NCI-H2081 treated with DMSO at 0.1 percent for 48 hours (cell line): ENCODE results near the gene DCDC2C.

Experiments
- DNase-seq: peaks from one replicate; lab custom pipeline; 2025; lab: John Stamatoyannopoulos, UW

DCDC2C gene

DNA sequence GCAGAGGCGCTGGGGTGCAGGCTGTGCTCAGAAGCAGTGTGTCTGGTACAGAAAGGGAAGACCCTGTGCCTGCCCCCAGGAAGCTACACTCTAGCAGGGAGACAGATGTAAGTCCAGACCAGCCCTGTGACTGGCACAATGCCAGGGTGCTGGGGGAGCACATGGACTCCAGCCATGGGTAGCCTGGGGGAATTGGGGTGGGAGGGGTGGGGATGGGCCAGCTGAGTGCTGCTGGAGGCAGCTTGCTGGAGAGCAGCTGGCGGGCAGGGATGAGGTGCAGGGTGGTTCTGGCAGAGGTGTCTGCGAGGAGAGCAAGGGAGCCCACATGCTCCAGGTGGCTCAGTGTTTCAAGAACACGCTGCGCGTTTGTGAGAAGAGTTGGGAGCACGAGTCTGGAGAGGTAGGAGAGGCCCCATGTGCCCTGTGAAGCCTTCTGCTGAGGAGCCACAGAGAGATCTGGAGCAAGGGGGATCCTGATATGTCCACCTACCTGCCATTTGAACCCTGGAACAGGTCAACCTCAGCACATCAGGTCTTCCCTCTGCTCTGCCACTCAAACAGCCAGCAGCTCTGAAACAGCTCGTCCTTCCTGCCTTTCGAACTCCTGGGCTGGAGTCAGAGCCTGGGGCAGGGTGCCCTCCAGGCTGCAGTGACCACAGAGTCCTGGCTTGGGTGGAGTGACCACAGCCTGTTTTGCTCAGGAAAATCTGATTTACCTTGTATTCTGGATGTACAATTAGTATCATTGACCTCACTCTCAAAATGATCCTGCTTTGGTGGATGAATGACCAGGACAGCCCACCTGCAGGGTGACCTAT is 30.3 kb upstream of the DCDC2C start:
- DNase-seq = no peak

DNA sequence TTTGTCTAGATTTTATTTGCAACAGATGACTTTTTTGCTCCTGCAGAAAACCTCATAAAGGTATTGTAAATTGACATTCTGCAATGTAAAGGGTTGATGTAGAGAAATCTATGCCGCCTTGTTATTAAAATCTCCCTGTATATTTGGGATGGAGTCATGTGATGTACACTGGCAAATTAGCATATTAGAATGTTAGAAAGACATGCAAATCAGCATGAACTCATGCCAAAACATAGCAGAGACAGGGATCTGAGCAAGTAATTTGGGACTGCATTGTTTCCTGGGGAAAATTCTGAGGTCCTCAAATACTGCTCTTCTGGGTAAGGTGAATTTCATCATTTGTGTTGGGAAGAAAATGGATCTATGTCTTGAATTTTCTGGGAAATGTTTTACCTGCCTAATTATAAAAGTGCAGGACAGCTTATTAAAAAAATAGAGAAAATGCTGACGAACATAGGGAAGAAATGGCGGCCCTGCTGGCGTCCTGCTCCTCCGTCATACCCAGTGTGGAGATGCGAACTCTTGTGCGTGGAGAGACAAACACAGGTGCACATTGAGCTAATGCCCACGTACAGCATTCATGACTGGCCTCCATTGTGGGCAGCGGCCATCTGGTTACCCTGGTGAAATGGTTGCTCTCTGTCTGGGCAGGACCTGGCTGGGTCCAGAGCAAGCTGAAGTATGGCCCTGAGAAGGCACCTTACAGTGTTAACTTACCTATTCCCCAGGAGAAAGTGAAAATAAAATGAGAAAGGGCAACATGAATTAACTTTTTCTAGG is 29.1 kb upstream of the DCDC2C start:
- DNase-seq = no peak

DNA sequence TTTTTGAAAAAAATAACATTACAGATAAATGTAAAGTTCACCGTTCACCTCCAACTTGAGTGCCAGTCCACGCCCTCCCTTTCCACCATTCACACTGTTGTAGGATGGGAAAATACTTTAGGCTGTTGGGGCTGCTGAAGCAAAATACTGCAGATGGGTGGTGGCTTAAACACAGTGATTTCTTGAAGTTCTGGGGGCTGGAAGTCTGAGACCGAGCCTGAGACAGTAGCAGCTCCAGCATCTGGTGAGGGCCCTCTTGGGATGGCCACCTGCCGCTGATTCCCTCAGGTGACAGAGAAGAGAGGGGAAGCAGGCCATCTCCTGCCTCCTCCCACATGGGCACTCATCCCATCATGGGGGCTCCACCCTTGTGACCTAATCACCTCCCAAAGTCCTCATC is 27.7 kb upstream of the DCDC2C start:
- DNase-seq = no peak

DNA sequence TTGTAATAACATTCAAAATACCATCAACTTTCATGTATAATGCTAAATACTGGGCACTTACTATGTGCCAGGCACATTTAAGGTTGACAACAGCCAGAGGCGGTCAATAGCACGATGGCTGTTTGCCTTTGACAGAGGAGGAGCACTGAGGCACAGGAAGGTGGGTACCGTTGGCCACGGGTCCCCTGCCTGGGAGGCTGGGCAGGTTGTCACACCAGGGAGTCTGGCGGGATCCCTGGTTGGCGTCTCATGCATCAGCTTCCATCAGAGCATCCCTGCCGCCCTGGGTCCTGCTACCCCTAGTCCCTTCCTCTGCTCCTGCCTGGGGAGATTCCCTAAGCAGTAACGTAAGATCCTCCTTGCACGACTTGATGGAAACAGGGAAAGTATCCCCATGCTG is 25.9 kb upstream of the DCDC2C start:
- no peak for DNase-seq

DNA sequence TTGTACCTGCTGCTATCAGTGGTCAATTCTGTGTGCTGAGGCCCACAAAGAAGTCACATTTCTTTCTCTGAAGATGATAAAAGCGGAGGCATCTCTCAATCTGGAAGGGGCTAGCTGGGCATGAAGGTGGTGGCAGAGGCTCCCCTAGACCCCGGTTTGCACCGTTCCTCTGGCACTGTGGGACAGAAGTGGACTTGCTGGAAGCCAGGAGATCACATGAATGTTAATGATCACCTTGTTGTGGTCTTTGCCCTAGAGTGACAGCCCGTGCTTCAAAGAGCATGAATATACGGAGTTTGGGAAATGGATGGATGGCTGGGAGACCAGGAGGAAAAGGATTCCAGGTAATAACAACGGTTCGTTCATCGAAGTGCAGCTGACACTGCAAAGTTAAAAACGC is 25.2 kb upstream of the DCDC2C start:
- no peak for DNase-seq

DNA sequence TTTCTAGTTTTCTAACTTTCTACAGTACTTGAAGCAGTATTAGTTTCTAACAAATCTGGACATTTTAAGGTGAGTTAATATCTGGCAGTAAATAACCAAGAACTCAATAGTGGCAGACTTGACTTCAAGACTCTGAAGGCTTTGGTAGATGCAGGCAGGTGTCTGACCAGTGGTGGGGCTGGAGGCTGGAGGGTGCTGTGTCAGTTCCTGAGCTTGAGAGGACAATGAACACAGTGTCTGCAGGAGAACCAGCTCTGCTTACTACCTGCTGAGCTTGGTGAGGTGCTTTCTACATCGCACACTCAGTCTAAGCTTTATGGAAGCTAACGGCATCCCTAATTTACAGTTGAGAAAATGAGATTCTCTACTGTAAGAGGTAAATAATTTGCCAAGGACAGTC is 24.2 kb upstream of the DCDC2C start:
- DNase-seq = no peak

DNA sequence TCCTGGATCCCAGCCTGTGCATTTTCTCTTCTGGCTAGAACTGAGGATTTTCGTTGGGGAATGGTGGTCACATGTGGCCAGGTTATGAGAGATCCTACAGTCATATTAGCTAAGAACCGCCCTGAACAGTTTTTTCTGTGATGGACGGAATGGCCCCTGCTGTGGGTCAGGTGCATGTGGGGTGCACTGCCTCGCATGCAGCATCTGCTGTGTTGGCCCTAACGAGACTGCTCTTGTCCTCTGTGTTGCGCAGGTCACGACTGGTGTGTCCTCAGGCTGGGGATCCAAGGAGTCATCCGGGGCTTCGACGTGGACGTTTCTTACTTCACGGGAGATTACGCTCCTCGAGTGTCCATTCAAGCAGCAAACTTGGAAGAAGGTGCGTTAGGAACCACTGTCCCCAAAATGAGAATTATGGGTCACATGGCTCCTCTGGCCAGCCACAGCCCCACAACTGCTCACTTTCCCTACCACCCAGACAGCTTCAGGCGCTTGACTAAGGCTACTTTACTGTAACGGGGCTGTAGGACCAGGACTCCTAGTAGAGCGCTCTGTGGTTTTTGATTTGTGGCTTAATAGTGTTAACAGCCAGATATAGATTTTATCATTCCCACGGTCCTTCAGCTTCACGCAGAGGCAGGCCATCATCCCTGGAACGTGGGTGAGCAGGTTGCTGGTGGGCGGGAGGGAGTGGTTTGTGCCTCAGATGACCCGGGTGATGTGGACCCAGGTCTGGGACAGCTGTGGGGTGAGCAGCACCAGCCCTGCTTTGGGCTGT is 23.6 kb upstream of the DCDC2C start:
- no peak for DNase-seq

DNA sequence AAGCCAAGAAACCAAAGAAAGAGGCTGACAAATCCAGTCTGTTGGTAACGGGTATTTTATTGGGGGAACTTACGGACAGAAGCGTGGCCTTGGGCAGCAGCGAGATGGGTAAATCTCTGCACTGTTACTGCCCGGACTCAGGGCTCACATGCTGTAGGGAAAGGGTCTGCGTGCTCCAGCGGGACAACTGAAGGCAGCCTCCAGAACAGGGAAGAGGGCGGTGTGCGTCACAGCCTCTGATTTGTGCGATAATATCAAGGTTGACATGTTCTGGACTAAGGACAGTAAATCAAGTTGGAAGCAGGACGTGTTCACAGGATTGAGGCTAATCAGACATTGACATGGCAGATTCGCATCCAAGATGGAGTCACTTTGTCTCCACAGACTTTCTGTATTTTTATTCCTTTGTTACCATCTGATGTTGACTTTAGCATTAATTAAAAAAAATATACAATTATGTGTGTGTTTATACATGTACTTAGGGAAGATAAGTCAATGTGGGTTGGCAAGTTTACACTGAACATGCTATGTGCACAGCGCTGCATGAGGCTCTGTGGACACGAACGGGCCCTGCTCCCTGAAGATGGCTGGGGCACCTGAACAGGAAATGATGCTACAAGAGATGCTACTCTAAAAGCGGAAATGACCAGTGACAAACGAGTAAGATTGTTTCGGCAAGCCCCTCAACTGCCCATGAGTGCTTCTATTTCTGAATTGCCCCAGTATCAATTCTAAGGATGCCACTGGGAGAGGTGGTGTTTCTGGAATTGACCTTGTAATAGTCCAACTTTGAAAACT is 22.6 kb upstream of the DCDC2C start:
- DNase-seq = no peak

DNA sequence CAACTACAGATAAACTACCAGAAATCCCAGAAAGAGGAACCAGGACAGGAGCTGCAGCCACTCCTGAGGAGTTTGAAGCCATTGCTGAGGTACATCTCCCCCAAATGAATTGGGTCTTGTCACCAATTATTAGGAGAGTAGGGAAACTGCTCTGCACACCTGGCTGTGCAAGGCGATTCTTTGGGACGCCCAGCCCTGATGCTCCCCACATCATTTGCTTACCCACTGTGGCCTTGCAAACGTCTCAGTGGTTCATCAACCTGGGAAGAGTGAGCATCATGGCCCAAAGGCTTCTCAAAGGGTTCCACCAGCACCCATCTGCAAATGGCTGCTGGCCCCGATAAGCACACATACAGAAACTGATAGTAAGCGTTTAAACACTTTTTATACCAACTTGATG is 21.8 kb upstream of the DCDC2C start:
- DNase-seq = no peak

DNA sequence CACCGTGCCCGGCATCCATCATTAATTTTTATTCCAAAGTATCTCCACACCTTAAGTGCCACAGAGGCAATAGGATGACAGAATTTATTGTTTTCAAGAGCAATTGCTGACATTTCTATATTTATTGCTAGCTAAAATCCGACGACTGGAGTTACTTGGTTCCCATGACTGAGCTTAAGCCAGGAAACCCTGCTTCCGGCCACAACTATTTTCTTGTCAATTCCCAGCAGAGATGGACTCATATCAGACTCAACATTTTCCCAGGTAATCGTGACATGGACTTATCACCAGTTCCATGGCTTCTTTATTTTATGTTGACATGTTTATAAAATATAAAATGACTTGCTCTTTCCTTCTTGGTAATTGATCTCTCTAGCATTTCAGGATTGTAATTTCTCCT is 20.6 kb upstream of the DCDC2C start:
- no peak for DNase-seq

DNA sequence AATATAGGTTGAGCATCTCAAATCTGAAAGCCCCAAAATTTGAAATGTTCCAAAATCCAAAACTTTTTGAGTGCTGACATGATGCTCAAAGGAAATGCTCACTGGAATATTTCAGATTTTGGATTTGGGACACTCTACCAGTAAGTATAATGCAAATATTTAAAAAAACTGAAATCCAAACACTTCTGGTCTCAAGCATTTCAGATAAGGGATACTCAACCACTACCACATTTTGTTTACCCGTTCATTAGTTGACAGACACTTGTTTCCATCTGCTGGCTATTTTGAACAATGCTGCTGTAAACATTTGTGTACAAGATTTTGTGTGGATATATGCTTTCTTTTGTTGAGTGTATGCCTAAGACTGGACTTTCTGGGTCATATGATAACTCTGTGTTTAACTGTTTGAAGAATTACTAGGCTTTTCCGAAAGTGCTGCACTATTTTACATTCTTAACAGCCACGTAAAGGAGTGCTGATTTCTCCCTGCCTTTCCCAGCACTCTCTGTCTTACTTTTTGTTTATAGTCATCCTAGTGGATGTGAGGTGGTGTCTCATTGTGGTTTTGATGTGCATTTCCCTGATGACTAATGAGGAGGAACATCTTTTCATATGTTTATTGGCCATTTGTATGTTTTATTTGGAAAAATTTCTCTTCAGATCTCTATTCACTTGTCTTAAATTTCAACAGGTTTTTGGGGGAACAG is 19.5 kb upstream of the DCDC2C start:
- no peak for DNase-seq

DNA sequence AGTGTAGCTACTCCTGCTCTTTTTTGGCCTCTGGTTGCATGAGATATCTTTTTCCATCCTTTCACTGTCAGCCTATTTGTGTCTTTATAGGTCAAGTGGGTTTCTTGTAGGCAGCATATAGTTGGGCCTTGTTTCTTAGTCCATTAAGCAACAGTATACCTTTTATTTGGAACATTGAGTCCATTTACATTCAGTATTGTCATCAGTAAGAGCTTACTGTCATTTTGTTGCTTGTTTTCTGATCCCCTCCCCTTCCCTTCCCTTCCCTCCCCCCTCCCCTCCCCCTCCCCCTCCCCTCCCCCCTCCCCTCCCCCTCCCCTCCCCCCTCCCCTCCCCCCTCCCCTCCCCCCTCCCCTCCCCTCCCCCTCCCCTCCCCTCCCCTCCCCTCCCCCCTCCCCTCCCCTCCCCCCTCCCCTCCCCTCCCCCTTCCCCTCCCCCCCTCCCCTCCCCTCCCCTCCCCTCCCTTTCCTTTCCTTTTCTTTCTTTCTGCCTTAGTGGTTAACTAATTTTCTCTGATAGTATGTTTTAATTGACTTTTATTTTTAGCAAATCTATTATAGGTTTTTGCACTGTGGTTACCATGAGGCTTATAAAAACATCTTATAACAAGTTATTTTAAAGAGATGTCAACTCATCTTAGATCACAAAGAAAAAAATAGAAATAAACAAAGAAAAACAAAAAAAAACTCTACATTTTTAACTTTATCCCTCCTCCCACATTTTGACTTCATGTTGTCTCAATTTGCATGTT is 13.2 kb upstream of the DCDC2C start:
- no peak for DNase-seq

DNA sequence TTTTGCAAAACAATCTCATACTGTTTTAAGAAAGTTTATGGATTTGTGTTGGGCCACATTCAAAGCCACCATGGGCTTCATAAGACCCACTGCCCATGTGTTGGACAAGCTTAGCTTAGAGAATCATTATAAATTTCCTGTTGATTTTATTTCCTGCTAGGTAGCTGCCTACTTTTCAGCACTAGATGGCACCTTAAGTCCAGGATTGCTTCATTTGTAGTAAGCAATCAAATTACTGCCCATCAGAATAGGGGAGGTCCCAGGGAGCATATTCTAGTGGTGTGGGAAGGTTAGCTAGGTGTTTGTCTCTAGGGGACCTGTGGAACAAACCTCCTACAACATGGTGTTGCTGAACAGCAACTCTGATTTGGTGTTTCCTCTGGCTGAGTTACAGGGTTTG is 11.0 kb upstream of the DCDC2C start:
- peak; percentile 59 for DNase-seq

DNA sequence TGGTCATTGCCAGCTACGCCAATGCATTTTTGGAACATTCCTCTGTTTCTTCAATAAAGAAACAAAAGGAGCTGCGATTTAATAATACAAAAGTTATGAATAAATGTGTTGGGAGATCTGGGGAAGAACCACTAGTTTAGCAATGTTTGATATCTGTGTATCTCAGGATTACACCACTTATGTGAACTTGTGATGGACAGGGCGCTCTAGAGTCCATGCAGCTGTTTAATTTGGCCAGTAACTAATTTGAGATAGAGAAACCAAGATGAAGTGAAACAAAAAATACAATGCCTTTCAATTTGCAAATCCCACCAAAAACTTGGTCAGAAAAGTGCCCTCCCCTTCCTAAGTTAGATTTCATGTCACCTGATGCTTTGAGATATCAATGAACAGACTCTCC is 6.8 kb upstream of the DCDC2C start:
- no peak for DNase-seq

DNA sequence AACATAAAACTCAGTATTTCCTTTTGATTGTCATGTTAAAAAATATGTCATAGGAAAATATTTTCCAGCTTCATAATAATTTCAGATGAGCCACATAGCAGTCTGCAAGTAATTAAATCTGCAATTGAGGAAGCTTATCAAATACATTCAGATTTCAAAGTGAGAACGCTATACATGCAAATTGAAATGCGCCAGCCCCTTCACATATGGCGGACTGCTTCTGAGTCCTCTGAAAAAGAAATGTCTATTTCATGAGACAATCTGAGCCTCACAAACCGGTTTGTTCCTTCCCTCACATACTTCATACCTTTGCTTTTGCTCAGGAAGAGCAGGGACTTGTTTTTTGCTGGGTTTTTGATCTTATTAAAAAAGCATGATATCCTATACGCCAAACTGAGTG is 2.3 kb upstream of the DCDC2C start:
- DNase-seq = no peak

DNA sequence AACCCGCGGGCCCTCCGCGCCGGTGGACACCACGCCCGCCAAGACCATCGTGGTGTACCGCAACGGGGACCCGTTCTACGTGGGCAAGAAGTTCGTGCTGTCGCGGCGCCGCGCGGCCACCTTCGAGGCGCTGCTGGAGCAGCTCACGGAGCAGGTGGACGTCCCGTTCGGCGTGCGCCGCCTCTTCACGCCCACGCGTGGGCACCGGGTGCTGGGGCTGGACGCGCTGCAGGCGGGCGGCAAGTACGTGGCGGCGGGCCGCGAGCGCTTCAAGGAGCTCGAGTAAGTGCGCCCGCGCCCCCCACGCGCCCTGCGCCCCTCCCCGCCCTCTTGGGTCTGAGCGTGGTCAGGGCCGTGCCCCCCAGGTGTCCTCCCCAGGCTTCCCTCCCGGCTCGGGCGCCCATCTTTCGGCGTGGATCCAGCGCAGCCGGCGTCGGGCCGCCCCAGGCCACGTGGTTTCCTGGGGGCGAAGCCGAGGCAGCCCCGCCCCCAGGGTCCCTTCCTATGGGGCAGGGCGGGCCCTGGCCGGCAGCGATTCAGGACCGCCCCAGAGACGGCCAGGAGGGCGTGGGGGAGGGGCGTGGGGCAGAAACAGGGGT is 481 bp downstream of the DCDC2C start:
- no peak for DNase-seq

DNA sequence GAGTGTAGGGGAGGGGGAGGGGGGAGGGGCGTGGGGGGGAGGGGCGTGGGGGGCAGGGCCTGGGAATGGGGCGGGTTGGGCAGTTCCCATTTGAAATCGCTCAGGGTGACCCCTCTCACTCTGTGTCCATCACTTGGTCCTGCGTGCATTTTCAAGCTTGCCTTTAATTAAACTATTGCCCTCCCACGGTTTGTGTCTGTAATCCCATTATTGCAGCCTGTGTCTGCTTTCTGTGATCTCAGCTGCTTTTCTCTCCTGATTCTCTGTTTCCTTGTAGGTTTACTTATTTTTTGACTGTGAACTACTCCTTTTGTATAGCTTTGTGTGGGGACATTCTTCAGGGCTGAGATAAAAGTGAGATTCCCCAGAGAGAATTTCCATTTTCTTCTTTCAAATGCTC is 1.3 kb downstream of the DCDC2C start:
- DNase-seq = no peak

DNA sequence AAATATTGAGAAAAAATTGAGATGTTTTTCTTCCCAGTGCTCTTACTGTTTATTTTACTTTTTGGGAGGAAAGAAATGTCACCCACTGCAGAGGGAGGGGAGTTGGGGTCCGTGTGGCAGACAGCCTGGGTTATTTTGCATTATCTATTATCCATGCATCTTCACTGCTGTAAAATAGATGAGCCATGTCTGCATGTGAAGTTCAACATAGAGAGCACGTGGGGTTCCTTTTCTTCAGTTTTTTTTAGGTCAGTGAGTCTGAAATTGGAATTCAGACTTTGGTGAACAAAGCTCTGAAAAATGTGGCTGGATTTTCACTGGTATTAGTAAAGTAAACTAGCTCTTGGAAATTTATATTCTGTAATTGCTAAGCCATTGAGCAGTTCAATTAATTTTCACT is 2.4 kb downstream of the DCDC2C start:
- DNase-seq = no peak

DNA sequence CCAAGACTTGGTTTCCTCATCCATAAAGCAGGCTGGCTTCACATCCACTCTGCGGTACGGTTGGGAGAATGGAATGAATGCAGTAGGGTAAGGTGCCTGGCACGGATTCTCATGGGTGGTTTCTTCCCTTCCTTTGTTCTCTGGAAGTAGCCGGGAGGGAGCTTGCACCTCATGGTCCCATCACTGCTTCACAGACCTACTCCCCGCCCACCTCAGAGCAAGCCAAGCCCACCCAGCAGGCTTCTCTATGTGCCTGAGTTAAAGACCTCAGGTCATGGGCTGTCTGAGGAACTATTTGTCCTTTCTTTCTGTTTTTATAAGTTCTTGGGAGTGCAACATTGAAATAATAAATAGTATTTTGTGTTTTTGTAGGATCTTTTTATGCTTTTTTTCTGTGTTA is 3.5 kb downstream of the DCDC2C start:
- no peak for DNase-seq

DNA sequence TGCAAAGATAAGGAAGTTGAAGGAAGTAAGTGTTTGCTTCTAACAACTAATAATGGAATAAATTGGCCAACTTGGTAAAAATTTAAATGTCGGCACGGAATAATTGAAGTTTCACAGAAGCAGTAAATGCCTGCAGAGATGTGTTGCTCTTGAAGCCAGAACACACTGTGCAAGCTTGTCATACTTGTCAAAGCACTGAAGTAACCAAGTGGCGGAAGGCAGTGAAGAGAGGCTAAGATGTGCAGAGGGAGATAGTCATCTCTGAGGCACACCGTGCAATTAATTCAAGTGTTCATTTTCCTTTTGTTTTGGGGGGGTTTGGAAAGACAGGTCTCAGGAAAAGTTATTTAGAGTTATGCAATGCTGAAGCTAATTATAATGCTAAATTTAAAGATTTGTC is 5.2 kb downstream of the DCDC2C start:
- DNase-seq = no peak
